K562 (cell line): ENCODE measurements around the gene ACTL9. TPM values are rescaled to one million over a fixed set of nuclear protein-coding genes. Genes with fewer than 3 reads are reported as not detected.

ENCODE experiments used
- ATAC-seq: fragments of 200-7000 bp; cut with Tn5 transposase; 3 replicates; pipeline ENCODE4 v1.9.1; 2020; ENCODE audit warnings: moderate library complexity
- BruUV-seq: library from RNA; stranded (reverse); fragments of 400-500 nt; replicated peaks from 2 replicates; lab custom pipeline; 2021; lab: Mats Ljungman, UMichigan
- CTCF ChIA-PET: fragments of 300-600 bp; formaldehyde crosslinking; extraction: SDS; loops from one replicate; lab custom pipeline; 2021; ENCODE audit warnings: low intra/inter-chr PET ratio; lab: Yijun Ruan, JAX
- POLR2A ChIA-PET: fragments of 300-600, 350-650 bp; sonication (Branson Sonifier 250); formaldehyde crosslinking; extraction: SDS; loops from one replicate; lab custom pipeline; 2021; ENCODE audit warnings: antibody characterized with exemption, inconsistent platforms; lab: Yijun Ruan, JAX
- DNase-seq, 4 experiments: peaks; one replicate each; pipeline versions ENCODE4 v3.0.0 to v3.0.0-alpha.2; 2011 to 2018; ENCODE audit warnings: low spot score in 3 of 4, mixed read lengths in 3 of 4; ENCODE audit errors: extremely low read depth in 1 of 4
- FAIRE-seq: peaks from 2 replicates; lab custom pipeline; 2011; peaks lifted over from hg19 to GRCh38; lab: Jason Lieb, UNC
- H2AFZ ChIP-seq: 2 replicates; pipeline ENCODE4 v1.6.0; 2011; ENCODE audit warnings: low read depth, low read length, control low read depth, inconsistent platforms
- H3K27ac ChIP-seq: fragments of 200-600 bp; 3 replicates; pipeline ENCODE4 v1.8.0; 2011; ENCODE audit warnings: low read depth, mild to moderate bottlenecking, control low read depth, inconsistent platforms, low read length, moderate library complexity, mixed read lengths; ENCODE audit errors: extremely low read depth
- H3K27me3 ChIP-seq, 2 experiments: fragments of 300-600 bp in 1 of 2; 2 replicates in 1 of 2; 3 replicates in 1 of 2; pipeline versions ENCODE4 v1.6.0 to v1.8.0; 2011; ENCODE audit warnings: inconsistent platforms in 2 of 2, low read length in 2 of 2, mild to moderate bottlenecking in 1 of 2, mixed read lengths in 1 of 2, moderate library complexity in 1 of 2; ENCODE audit not compliant: control insufficient read depth in 2 of 2, insufficient read depth in 2 of 2
- H3K36me3 ChIP-seq: fragments of 300-600 bp; 3 replicates; pipeline ENCODE4 v1.8.0; 2011; ENCODE audit warnings: mild to moderate bottlenecking, low read length, inconsistent platforms; ENCODE audit not compliant: control insufficient read depth, insufficient read depth
- H3K4me1 ChIP-seq, 2 experiments: fragments of 200-600 bp in 1 of 2; replicated peaks in 1 of 2; 2 replicates in 1 of 2; 3 replicates in 1 of 2; pipeline versions ENCODE4 v1.5.1 to v1.8.0; 2011; ENCODE audit warnings: inconsistent platforms in 2 of 2, low read length in 2 of 2, mild to moderate bottlenecking in 1 of 2, mixed read lengths in 1 of 2, moderate library complexity in 1 of 2; ENCODE audit not compliant: control insufficient read depth in 2 of 2, insufficient read depth in 2 of 2
- H3K4me2 ChIP-seq: 2 replicates; pipeline ENCODE4 v1.6.1; 2011; ENCODE audit warnings: low read length, control low read depth, inconsistent platforms, mixed read lengths; ENCODE audit not compliant: insufficient read depth
- H3K4me3 ChIP-seq: fragments of 200-600 bp; sonication (generic), shearing (Covaris generic); 2 replicates; pipeline ENCODE4 v1.5.1; 2016; ENCODE audit warnings: control low read depth, inconsistent platforms
- H3K79me2 ChIP-seq: fragments of 200-600 bp; 3 replicates; pipeline ENCODE4 v1.8.0; 2011; ENCODE audit warnings: low read length, inconsistent platforms; ENCODE audit not compliant: control insufficient read depth, insufficient read depth
- H3K9ac ChIP-seq, 2 experiments: 2 replicates each; pipeline versions ENCODE4 v1.6.0 to v1.6.1; 2011; ENCODE audit warnings: low read depth in 2 of 2, low read length in 2 of 2, control low read depth in 1 of 2, inconsistent platforms in 1 of 2, mild to moderate bottlenecking in 1 of 2, mixed read lengths in 1 of 2; ENCODE audit not compliant: insufficient read depth in 1 of 2
- H3K9me1 ChIP-seq: one replicate; pipeline ENCODE4 v1.6.0; 2011; ENCODE audit warnings: inconsistent platforms, mild to moderate bottlenecking, low read length, moderate library complexity; ENCODE audit not compliant: control insufficient read depth, insufficient read depth
- H3K9me3 ChIP-seq: replicated peaks from 2 replicates; pipeline ENCODE4 v1.5.1; 2011; ENCODE audit warnings: low read depth, low read length, inconsistent platforms; ENCODE audit not compliant: control insufficient read depth, insufficient read depth
- H4K20me1 ChIP-seq: replicated peaks from 2 replicates; pipeline ENCODE4 v1.6.1; 2011; ENCODE audit warnings: low read length, inconsistent platforms, mixed read lengths; ENCODE audit not compliant: control insufficient read depth, insufficient read depth
- BHLHE40 ChIP-seq: IDR thresholded peaks from 2 replicates; pipeline ENCODE4 v1.6.1; 2011; ENCODE audit warnings: low read length, improper control_type of control experiment
- CBX3 ChIP-seq, 2 experiments: IDR thresholded peaks; 1 replicate in 1 of 2; 2 replicates in 1 of 2; pipeline ENCODE4 v1.6.1; 2012; ENCODE audit warnings: inconsistent platforms in 2 of 2, low read length in 2 of 2, borderline replicate concordance in 1 of 2, control low read depth in 1 of 2
- CBX5 ChIP-seq: IDR thresholded peaks from 2 replicates; pipeline ENCODE4 v1.6.1; 2014; ENCODE audit warnings: low read depth, borderline replicate concordance
- CCAR2 ChIP-seq: fragments of 200-400 bp; formaldehyde crosslinking; IDR thresholded peaks from 2 replicates; pipeline ENCODE4 v1.6.1; 2017; ENCODE audit warnings: mild to moderate bottlenecking, low read depth, low read length
- EP400 ChIP-seq: fragments of 450-650 bp; IDR thresholded peaks from 2 replicates; pipeline ENCODE4 v1.6.1; 2017; ENCODE audit warnings: antibody characterized with exemption, mild to moderate bottlenecking, moderate library complexity
- GABPB1 ChIP-seq: sonication (generic); formaldehyde crosslinking; IDR thresholded peaks from 2 replicates; pipeline ENCODE4 v1.8.0; 2022; ENCODE audit warnings: mild to moderate bottlenecking, missing genetic modification reagents
- JUND ChIP-seq, 2 experiments: IDR thresholded peaks; 2 replicates in 1 of 2; 3 replicates in 1 of 2; pipeline ENCODE4 v1.6.1; 2011; ENCODE audit warnings: borderline replicate concordance in 2 of 2, low read depth in 2 of 2, low read length in 2 of 2, improper control_type of control experiment in 1 of 2, missing biosample characterization in 1 of 2, missing genetic modification characterization in 1 of 2, missing genetic modification reagents in 1 of 2
- MEIS2 ChIP-seq: fragments of 450-650 bp; IDR thresholded peaks from 2 replicates; pipeline ENCODE4 v1.6.1; 2014; ENCODE audit warnings: mild to moderate bottlenecking; ENCODE audit not compliant: partially characterized antibody
- MTA2 ChIP-seq: fragments of 450-650 bp; IDR thresholded peaks from 2 replicates; pipeline ENCODE4 v1.6.1; 2016; ENCODE audit warnings: low read depth
- MYC ChIP-seq, 2 experiments: fragments of 250-450 bp in 1 of 2; sonication (Bioruptor Pico) in 1 of 2; IDR thresholded peaks; 2 replicates each; pipeline versions ENCODE4 v1.5.1 to v1.6.1; 2012 to 2021; ENCODE audit warnings: low read depth in 2 of 2, borderline replicate concordance in 1 of 2, improper control_type of control experiment in 1 of 2, low read length in 1 of 2, mild to moderate bottlenecking in 1 of 2, moderate library complexity in 1 of 2
- NR1H2 ChIP-seq: sonication (generic); formaldehyde crosslinking; IDR thresholded peaks from 2 replicates; pipeline ENCODE4 v1.4.0; 2020; ENCODE audit warnings: mild to moderate bottlenecking, missing genetic modification reagents
- RBM22 ChIP-seq: fragments of 200-400 bp; formaldehyde crosslinking; IDR thresholded peaks from 2 replicates; pipeline ENCODE4 v1.6.1; 2018; ENCODE audit warnings: low read length, low read depth; ENCODE audit not compliant: poor library complexity, severe bottlenecking
- RBM25 ChIP-seq: fragments of 200-400 bp; formaldehyde crosslinking; IDR thresholded peaks from 2 replicates; pipeline ENCODE4 v1.6.1; 2018; ENCODE audit warnings: low read length, low read depth, moderate library complexity; ENCODE audit not compliant: severe bottlenecking
- SIRT6 ChIP-seq: IDR thresholded peaks from one replicate; pipeline ENCODE4 v1.6.1; 2012; ENCODE audit warnings: low read depth, mild to moderate bottlenecking, control low read depth, inconsistent platforms, low read length, moderate library complexity
- ZEB2 ChIP-seq: fragments of 450-650 bp; IDR thresholded peaks from 2 replicates; pipeline ENCODE4 v1.6.1; 2016
- ZNF551 ChIP-seq: fragments of 250-450 bp; sonication (Bioruptor Pico); IDR thresholded peaks from 2 replicates; pipeline ENCODE4 v1.5.0; 2021; ENCODE audit warnings: mild to moderate bottlenecking, moderate library complexity
- WGBS: fragments of 100-300 bp; shearing (Covaris generic); methylation state at CpG from one replicate; pipeline ENCODE4 v1.1.6; 2016; ENCODE audit warnings: low coverage, mixed read lengths; ENCODE audit not compliant: insufficient coverage; ENCODE audit errors: missing lambda C conversion rate; 5-methylcytosine and 5-hydroxymethylcytosine counted together
- in situ Hi-C: fragments of 300-500 bp; cut with MboI; formaldehyde crosslinking; loops from 4 replicates; pipeline ENCODE4 v1.15.0; 2018; ENCODE audit warnings: inconsistent platforms, mixed read lengths
- intact Hi-C: fragments of 100-400 bp; cut with micrococcal nuclease; formaldehyde crosslinking; loops from 2 replicates; pipeline ENCODE4 v1.14.2; 2022
- polyA plus RNA-seq, 8 experiments: library from polyadenylated mRNA; depleted of rRNA in 4 of 8; stranded (reverse) in 5 of 8; unstranded in 3 of 8; fragments of >200 nt; fragmentation: Nextera tagmentation in 2 of 8; fragmentation: Illumina TruSeq in 1 of 8; extraction: Ambion mirVana in 2 of 8; extraction: Trizol in 1 of 8; gene quantifications; 2 replicates each; pipeline versions ENCODE4 v1.2.1 to v1.2.3, GENCODE V29; 2011 to 2014; ENCODE audit warnings: inconsistent platforms in 1 of 8, missing spikeins in 1 of 8
- total RNA-seq, 7 experiments: library from RNA; depleted of rRNA in 6 of 7; stranded (reverse); fragments of >200 nt in 6 of 7; fragmentation: Illumina TruSeq in 2 of 7; extraction: Trizol in 2 of 7; gene quantifications; 2 replicates each; pipeline versions ENCODE4 v1.2.1 to v1.2.3, GENCODE V29; 2011 to 2021; ENCODE audit warnings: low replicate concordance in 1 of 7
- TF ChIP-seq, protein P1 (sequence below): fragments of 450-650 bp; IDR thresholded peaks from 2 replicates; pipeline ENCODE4 v1.6.1; 2016; ENCODE audit warnings: low read depth, mild to moderate bottlenecking, moderate library complexity
- TF ChIP-seq, protein P2 (sequence below): IDR thresholded peaks from 2 replicates; pipeline ENCODE4 v1.6.1; 2016; ENCODE audit warnings: missing genetic modification characterization, missing compliant biosample characterization
- TF ChIP-seq, protein P3 (sequence below): sonication (generic); formaldehyde crosslinking; IDR thresholded peaks from 2 replicates; pipeline ENCODE4 v1.8.1; 2022; ENCODE audit warnings: missing genetic modification reagents

The ACTL9 gene
- total and polyA plus RNA-seq, 9 of the 15 experiments (the other 6 are each of a cell fraction or from before 2014, with no cell fraction given), result not detected

DNA sequence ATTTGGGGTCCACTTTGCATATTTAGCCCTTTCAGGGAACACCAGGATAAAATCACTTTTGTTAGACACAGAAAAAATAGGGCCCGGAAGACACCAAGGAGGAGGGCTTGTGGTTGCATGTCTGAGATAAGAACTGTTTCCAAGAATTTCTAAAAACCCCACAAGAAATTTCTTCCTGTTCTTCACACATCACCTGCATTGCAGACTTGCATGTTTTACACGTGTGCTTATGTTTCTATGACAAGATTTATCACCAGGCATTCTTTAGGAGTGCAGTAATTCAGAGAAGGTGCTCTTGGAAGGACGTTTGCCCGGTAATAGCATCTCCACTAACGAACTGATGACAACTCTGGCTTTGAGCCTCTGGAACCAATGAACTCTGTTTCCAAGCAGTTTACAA lies 7.1 kb upstream of the ACTL9 start:
- Histone ChIP-seq H3K36me3 (no peaks in the 10 kb centered on the region), H3K27me3 (no peaks in the 10 kb centered on the region; a peak in 1 of 5 replicates), H4K20me1 (no peaks in the 10 kb centered on the region), H3K9me1 (no peaks in the 10 kb centered on the region), H2AFZ (no peak overlapping the region), H3K79me2 (no peaks in the 10 kb centered on the region), H3K4me3 (no peak overlapping the region), H3K4me1 (peaks cover 0 to 5% of the 10 kb centered on the region in 2 experiments; a peak in 4 of 5 replicates), H3K9me3 (no peaks in the 10 kb centered on the region), H3K9ac (no peak overlapping the region), H3K4me2 (no peak overlapping the region), H3K27ac (no peak overlapping the region)
- 0% methylated on average over 5 of the region's 5 CpGs for WGBS
- intact Hi-C loops (no loop called here), in situ Hi-C loops (no loop called here)
- no TSS peak for BruUV-seq
- ChIA-PET POLR2A (no interaction called here), CTCF (no interaction called here)
- DNase-seq (peak in 1 of 4 experiments; percentile 41), FAIRE-seq (peak; percentile 82), ATAC-seq (peak; percentile 53; the same call in 2 of the 3 replicates)
- TF ChIP-seq ZNF551 (CRISPR knock-in tag), result no peak
- TF ChIP-seq CCAR2, result no peak
- TF ChIP-seq GABPB1 (CRISPR knock-in tag), result no peak
- TF ChIP-seq CBX3 (IDR thresholded peaks at IDR 0.05; ENCODE audit: borderline replicate concordance in 1 of 2, low read length in 2 of 2), result no peak
- TF ChIP-seq, protein P1, sequence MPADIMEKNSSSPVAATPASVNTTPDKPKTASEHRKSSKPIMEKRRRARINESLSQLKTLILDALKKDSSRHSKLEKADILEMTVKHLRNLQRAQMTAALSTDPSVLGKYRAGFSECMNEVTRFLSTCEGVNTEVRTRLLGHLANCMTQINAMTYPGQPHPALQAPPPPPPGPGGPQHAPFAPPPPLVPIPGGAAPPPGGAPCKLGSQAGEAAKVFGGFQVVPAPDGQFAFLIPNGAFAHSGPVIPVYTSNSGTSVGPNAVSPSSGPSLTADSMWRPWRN, result no peak
- no peak for TF ChIP-seq NR1H2 (CRISPR knock-in tag)
- no peak for TF ChIP-seq MYC (IDR thresholded peaks at IDR 0.05; ENCODE audit: low read depth, low read length)
- no peak for TF ChIP-seq MYC (CRISPR knock-in tag; IDR thresholded peaks at IDR 0.05; ENCODE audit: borderline replicate concordance, low read depth)
- TF ChIP-seq MEIS2, result peak; percentile 90
- TF ChIP-seq, protein P2, sequence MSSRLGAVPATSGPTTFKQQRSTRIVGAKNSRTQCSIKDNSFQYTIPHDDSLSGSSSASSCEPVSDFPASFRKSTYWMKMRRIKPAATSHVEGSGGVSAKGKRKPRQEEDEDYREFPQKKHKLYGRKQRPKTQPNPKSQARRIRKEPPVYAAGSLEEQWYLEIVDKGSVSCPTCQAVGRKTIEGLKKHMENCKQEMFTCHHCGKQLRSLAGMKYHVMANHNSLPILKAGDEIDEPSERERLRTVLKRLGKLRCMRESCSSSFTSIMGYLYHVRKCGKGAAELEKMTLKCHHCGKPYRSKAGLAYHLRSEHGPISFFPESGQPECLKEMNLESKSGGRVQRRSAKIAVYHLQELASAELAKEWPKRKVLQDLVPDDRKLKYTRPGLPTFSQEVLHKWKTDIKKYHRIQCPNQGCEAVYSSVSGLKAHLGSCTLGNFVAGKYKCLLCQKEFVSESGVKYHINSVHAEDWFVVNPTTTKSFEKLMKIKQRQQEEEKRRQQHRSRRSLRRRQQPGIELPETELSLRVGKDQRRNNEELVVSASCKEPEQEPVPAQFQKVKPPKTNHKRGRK (tag), result no peak
- TF ChIP-seq RBM25, result no peak
- TF ChIP-seq EP400, result no peak
- TF ChIP-seq MTA2, result no peak
- peak; percentile 88 for TF ChIP-seq ZEB2
- no peak for TF ChIP-seq CBX5
- peak; percentile 60 for TF ChIP-seq BHLHE40
- no peak for TF ChIP-seq SIRT6
- no peak for TF ChIP-seq RBM22
- no peak for TF ChIP-seq JUND (IDR thresholded peaks at IDR 0.05; ENCODE audit: borderline replicate concordance, low read depth, low read length)
- TF ChIP-seq JUND (tag; IDR thresholded peaks at IDR 0.05; ENCODE audit: borderline replicate concordance, low read depth, low read length), result peak; percentile 43; the same call in 1 of the 3 replicates
- TF ChIP-seq, protein P3, sequence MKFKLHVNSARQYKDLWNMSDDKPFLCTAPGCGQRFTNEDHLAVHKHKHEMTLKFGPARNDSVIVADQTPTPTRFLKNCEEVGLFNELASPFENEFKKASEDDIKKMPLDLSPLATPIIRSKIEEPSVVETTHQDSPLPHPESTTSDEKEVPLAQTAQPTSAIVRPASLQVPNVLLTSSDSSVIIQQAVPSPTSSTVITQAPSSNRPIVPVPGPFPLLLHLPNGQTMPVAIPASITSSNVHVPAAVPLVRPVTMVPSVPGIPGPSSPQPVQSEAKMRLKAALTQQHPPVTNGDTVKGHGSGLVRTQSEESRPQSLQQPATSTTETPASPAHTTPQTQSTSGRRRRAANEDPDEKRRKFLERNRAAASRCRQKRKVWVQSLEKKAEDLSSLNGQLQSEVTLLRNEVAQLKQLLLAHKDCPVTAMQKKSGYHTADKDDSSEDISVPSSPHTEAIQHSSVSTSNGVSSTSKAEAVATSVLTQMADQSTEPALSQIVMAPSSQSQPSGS (CRISPR knock-in tag), result no peak
